ENCODE results near the gene MAP3K5.

Gene MAP3K5

DNA sequence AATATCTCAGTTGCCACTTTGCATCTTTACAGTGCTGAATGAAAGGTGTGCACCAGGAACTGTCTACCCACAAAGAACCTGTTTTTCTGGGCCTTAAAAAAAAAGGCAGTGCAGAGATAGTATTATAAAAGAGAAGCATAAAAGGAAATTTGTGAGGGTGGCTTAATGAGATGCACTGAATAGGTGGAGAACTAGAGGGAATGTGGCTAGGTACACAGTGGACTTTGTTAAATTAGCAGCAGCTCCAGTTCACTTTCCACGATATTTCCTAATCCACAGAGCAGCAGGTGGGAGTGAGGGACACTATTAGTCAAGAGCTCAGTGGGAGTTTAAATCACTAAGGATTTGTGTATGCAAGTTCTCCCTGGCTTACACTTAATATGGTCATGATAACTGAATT lies 280.9 kb downstream of the MAP3K5 start:
- H3K9ac ChIP-seq (ENCODE audit: low read length): no peak overlapping the region
- 0 out of 2 replicates have a peak, but pooled peaks cover under 1% of the 10 kb centered on the region for H3K27me3 ChIP-seq (ENCODE audit: insufficient read depth, low read length)
- no peaks in the 10 kb centered on the region for H3K36me3 ChIP-seq (ENCODE audit: insufficient read depth, low read length)
- no peaks in the 10 kb centered on the region for H3K79me2 ChIP-seq (ENCODE audit: insufficient read depth, low read length)
- H3K4me2 ChIP-seq (ENCODE audit: low read length): no peak overlapping the region
- no peaks in the 10 kb centered on the region for H3K4me1 ChIP-seq (ENCODE audit: insufficient read depth, low read length, severe bottlenecking)
- no peaks in the 10 kb centered on the region for H3K9me3 ChIP-seq (ENCODE audit: low read length)
- no peaks in the 10 kb centered on the region for H3K9me2 ChIP-seq (ENCODE audit: low read depth, low read length)
- no peaks in the 10 kb centered on the region for H4K20me1 ChIP-seq (ENCODE audit: insufficient read depth, low read length)
- H3F3A ChIP-seq (ENCODE audit: insufficient read depth, low read length): no peaks in the 10 kb centered on the region
- no peak for TF ChIP-seq EZH2 (IDR thresholded peaks at IDR 0.05; ENCODE audit: borderline replicate concordance, low read length)
- TF ChIP-seq, protein P1, sequence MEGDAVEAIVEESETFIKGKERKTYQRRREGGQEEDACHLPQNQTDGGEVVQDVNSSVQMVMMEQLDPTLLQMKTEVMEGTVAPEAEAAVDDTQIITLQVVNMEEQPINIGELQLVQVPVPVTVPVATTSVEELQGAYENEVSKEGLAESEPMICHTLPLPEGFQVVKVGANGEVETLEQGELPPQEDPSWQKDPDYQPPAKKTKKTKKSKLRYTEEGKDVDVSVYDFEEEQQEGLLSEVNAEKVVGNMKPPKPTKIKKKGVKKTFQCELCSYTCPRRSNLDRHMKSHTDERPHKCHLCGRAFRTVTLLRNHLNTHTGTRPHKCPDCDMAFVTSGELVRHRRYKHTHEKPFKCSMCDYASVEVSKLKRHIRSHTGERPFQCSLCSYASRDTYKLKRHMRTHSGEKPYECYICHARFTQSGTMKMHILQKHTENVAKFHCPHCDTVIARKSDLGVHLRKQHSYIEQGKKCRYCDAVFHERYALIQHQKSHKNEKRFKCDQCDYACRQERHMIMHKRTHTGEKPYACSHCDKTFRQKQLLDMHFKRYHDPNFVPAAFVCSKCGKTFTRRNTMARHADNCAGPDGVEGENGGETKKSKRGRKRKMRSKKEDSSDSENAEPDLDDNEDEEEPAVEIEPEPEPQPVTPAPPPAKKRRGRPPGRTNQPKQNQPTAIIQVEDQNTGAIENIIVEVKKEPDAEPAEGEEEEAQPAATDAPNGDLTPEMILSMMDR (IDR thresholded peaks at IDR 0.05; ENCODE audit: low read length): no peak
- no peak overlapping the region for H3K4me3 ChIP-seq (ENCODE audit: low read depth, low read length, poor library complexity, severe bottlenecking)
- H3K27ac ChIP-seq (ENCODE audit: low read depth, low read length, poor library complexity, severe bottlenecking): no peak overlapping the region
- H2AFZ ChIP-seq (ENCODE audit: low read length): no peak overlapping the region

DNA sequence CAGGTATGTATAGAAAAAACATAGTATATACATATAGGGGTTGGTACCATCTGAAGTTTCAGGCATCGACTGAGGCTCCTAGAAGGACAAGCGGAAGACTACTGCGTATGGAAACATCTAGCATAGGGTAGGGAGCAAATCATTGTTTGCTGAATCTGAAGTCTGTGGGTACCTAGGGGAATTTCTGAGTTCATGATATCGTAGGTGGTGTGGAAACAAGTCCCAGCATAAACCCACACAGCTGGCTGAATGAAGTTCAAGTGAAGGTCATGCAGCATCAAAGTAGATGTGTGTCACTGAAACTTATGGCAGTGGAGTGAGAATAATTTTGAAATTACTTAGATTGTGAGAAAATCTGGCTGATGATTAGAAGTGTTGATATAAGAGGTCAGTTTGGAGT lies 281.5 kb downstream of the MAP3K5 start:
- Histone ChIP-seq H3K9ac (ENCODE audit: low read length) (no peak overlapping the region), H3K9me2 (ENCODE audit: low read depth, low read length) (no peaks in the 10 kb centered on the region), H3K36me3 (ENCODE audit: insufficient read depth, low read length) (no peaks in the 10 kb centered on the region), H3K4me2 (ENCODE audit: low read length) (no peak overlapping the region), H3K27me3 (ENCODE audit: insufficient read depth, low read length) (0 out of 2 replicates have a peak, but pooled peaks cover 4% of the 10 kb centered on the region), H3F3A (ENCODE audit: insufficient read depth, low read length) (no peaks in the 10 kb centered on the region), H4K20me1 (ENCODE audit: insufficient read depth, low read length) (no peaks in the 10 kb centered on the region), H3K27ac (ENCODE audit: low read depth, low read length, poor library complexity, severe bottlenecking) (no peak overlapping the region), H3K4me1 (ENCODE audit: insufficient read depth, low read length, severe bottlenecking) (no peaks in the 10 kb centered on the region), H3K4me3 (ENCODE audit: low read depth, low read length, poor library complexity, severe bottlenecking) (no peak overlapping the region), H2AFZ (ENCODE audit: low read length) (no peak overlapping the region), H3K79me2 (ENCODE audit: insufficient read depth, low read length) (no peaks in the 10 kb centered on the region), H3K9me3 (ENCODE audit: low read length) (no peaks in the 10 kb centered on the region)
- TF ChIP-seq EZH2 (IDR thresholded peaks at IDR 0.05; ENCODE audit: borderline replicate concordance, low read length): no peak
- TF ChIP-seq, protein P1 (IDR thresholded peaks at IDR 0.05; ENCODE audit: low read length): no peak

DNA sequence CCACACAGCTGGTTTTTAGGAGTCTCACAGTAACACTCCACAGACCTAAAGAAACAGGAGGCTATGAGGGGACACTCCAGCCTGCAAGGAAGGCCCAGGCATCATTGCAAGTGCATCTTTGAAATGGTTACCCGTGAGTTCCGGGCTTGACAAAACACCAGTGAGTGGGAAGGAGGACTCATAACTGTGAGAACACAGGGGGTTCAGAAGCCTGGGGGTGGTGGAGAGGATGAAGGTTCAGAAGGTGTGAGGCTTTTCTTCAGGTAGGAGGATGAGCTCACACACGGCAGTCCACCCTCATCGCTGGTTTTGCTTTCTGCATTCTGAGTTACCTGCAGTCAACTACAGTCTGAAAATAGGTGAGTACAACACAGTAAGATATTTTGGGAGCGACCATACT lies 282.0 kb downstream of the MAP3K5 start:
- H3K79me2 ChIP-seq (ENCODE audit: insufficient read depth, low read length): no peaks in the 10 kb centered on the region
- no peak for TF ChIP-seq EZH2 (IDR thresholded peaks at IDR 0.05; ENCODE audit: borderline replicate concordance, low read length)
- TF ChIP-seq, protein P1 (IDR thresholded peaks at IDR 0.05; ENCODE audit: low read length): no peak

More for the DNA sequence above, 282.0 kb downstream of the MAP3K5 start:
- H3K4me2 ChIP-seq (ENCODE audit: low read length): no peak overlapping the region
- no peak overlapping the region for H2AFZ ChIP-seq (ENCODE audit: low read length)
- H3K27me3 ChIP-seq (ENCODE audit: insufficient read depth, low read length): 0 out of 2 replicates have a peak, but pooled peaks cover 4% of the 10 kb centered on the region
- H3K36me3 ChIP-seq (ENCODE audit: insufficient read depth, low read length): no peaks in the 10 kb centered on the region
- no peaks in the 10 kb centered on the region for H3K9me2 ChIP-seq (ENCODE audit: low read depth, low read length)
- H3K4me3 ChIP-seq (ENCODE audit: low read depth, low read length, poor library complexity, severe bottlenecking): no peak overlapping the region
- no peaks in the 10 kb centered on the region for H3F3A ChIP-seq (ENCODE audit: insufficient read depth, low read length)
- H3K27ac ChIP-seq (ENCODE audit: low read depth, low read length, poor library complexity, severe bottlenecking): no peak overlapping the region
- H3K9ac ChIP-seq (ENCODE audit: low read length): no peak overlapping the region
- H4K20me1 ChIP-seq (ENCODE audit: insufficient read depth, low read length): no peaks in the 10 kb centered on the region
- H3K4me1 ChIP-seq (ENCODE audit: insufficient read depth, low read length, severe bottlenecking): no peaks in the 10 kb centered on the region
- H3K9me3 ChIP-seq (ENCODE audit: low read length): no peaks in the 10 kb centered on the region

Measured in OCI-LY1 (cell line).